ENCODE data around the gene NOX4.

NOX4 gene

GRCh38 chr11:89490981-89491690, at the start of gene NOX4:
NOX4 (minus strand) TSS chr11:89491375; CDS start chr11:89491246, 129 bp downstream.
- DNase-seq, result no peak

GRCh38 chr11:89540826-89541225, 49.7 kb upstream of the NOX4 start:
- DNase-seq, result no peak

- DNase-seq, result no peak
Measured at GRCh38 chr11:89537936-89538335, 46.8 kb upstream of the NOX4 start.

- DNase-seq, result no peak
Measured at GRCh38 chr11:89536926-89537325, 45.8 kb upstream of the NOX4 start.

- no peak for DNase-seq
Measured at GRCh38 chr11:89535221-89535620, 44.0 kb upstream of the NOX4 start.

GRCh38 chr11:89529626-89530380, 38.6 kb upstream of the NOX4 start:
- no peak for DNase-seq

GRCh38 chr11:89521792-89522191, 30.6 kb upstream of the NOX4 start:
- no peak for DNase-seq

- no peak for DNase-seq
Measured at GRCh38 chr11:89521294-89521693, 30.1 kb upstream of the NOX4 start.

- DNase-seq, result no peak
Measured at GRCh38 chr11:89516496-89516895, 25.3 kb upstream of the NOX4 start.

GRCh38 chr11:89508544-89508943, 17.4 kb upstream of the NOX4 start:
- no peak for DNase-seq

- no peak for DNase-seq
Measured at GRCh38 chr11:89504270-89504669, 13.1 kb upstream of the NOX4 start.

GRCh38 chr11:89503422-89503821, 12.2 kb upstream of the NOX4 start:
- DNase-seq, result no peak

- DNase-seq, result no peak
Measured at GRCh38 chr11:89502301-89502700, 11.1 kb upstream of the NOX4 start.

- no peak for DNase-seq
Measured at GRCh38 chr11:89500336-89500735, 9.2 kb upstream of the NOX4 start.

- no peak for DNase-seq
Measured at GRCh38 chr11:89498845-89499448, 7.8 kb upstream of the NOX4 start.

GRCh38 chr11:89495951-89496350, 4.8 kb upstream of the NOX4 start:
- no peak for DNase-seq

- no peak for DNase-seq
Measured at GRCh38 chr11:89493431-89493830, 2.3 kb upstream of the NOX4 start.

- no peak for DNase-seq
Measured at GRCh38 chr11:89490602-89490980, 584 bp downstream of the NOX4 start.

- DNase-seq, result no peak
Measured at GRCh38 chr11:89489930-89490329, 1.2 kb downstream of the NOX4 start.

- no peak for DNase-seq
Measured at GRCh38 chr11:89487016-89487415, 4.2 kb downstream of the NOX4 start.

GRCh38 chr11:89484896-89485295, 6.3 kb downstream of the NOX4 start:
- no peak for DNase-seq

GRCh38 chr11:89477175-89477574, 14.0 kb downstream of the NOX4 start:
- DNase-seq, result no peak

- DNase-seq, result no peak
Measured at GRCh38 chr11:89463266-89463780, 27.9 kb downstream of the NOX4 start.

- DNase-seq, result no peak
Measured at GRCh38 chr11:89458716-89459115, 32.5 kb downstream of the NOX4 start.

Data from CD4-positive, alpha-beta T cell treated with Interleukin-17A for 1 hour (primary cell).